H1 (cell line): Measurements from ENCODE around the gene MPEG1. TPM values are rescaled to one million over a fixed set of nuclear protein-coding genes. Genes with fewer than 3 reads are reported as not detected.

ENCODE experiments used
- CHD7 ChIP-seq: fragments of 300-600 bp; sonication (generic); IDR thresholded peaks from 2 replicates; pipeline ENCODE4 v1.7.1; 2012; ENCODE audit warnings: low read length, moderate library complexity, mild to moderate bottlenecking, inconsistent platforms; ENCODE audit not compliant: insufficient replicate concordance
- polyA plus RNA-seq, 7 experiments: library from polyadenylated mRNA; depleted of rRNA in 3 of 7; stranded (reverse) in 5 of 7; unstranded in 2 of 7; fragments of >200 nt in 5 of 7; fragments of 200-250 nt in 2 of 7; gene quantifications; 1 replicate in 5 of 7; 2 replicates in 1 of 7; 4 replicates in 1 of 7; pipeline versions ENCODE4 v1.2.1 to v1.2.3, GENCODE V29; 2011 to 2013; ENCODE audit warnings: missing spikeins in 2 of 7, mixed read lengths in 2 of 7
- total RNA-seq: library from RNA; stranded (reverse); fragmentation: NEBNext Ultra II Directional; extraction: Animal tissue kit (Norgen Biotek cat#: 25700); gene quantifications from 2 replicates; pipeline ENCODE4 v1.2.1, GENCODE V29; 2021

MPEG1 gene
- total and polyA plus RNA-seq, 2 of the 8 experiments (the other 6 are each of a cell fraction or from before 2014, with no cell fraction given): not detected

- TF ChIP-seq CHD7: no peak
These were observed 42.6 kb upstream of the MPEG1 start (continued) for GRCh38 chr11:59255281-59255680.
